GM19193 (cell line): Measurements from ENCODE around the gene PEX14.

Experiments
- POLR2A ChIP-seq: IDR thresholded peaks from 4 replicates; pipeline ENCODE4 v1.6.1; 2011; ENCODE audit not compliant: insufficient read depth, insufficient read length; ENCODE audit errors: extremely low read depth

PEX14 gene

DNA sequence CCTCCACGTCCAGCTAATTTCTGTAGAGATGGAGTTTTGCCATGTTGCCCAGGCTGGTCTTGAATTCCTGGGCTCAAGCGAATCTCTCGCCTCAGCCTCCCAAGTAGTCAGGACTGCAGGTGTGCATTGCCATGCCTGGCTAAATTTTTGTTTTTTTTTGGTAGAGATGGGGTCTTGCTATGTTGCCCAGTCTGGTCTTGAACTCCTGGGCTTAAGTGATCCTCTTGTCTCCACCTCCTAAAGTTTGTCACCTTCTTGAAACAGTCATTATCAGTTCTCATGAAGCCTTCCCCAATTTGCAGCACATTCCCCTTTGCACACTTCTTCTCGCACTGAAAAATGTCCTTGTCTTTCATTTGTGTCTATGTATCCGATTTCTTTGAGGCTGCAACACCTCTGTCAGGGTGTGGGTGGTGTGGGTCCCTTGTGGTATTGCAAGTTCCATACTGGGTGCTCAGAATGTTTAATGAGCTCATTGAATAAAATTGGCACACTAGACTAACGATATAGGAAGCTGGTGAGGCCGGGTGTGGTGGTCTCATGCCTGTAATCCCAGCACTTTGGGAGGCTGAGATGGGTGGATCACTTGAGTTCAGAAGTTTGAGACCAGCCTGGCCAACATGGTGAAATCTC is 27.8 kb upstream of the PEX14 start:
- TF ChIP-seq POLR2A = no peak

DNA sequence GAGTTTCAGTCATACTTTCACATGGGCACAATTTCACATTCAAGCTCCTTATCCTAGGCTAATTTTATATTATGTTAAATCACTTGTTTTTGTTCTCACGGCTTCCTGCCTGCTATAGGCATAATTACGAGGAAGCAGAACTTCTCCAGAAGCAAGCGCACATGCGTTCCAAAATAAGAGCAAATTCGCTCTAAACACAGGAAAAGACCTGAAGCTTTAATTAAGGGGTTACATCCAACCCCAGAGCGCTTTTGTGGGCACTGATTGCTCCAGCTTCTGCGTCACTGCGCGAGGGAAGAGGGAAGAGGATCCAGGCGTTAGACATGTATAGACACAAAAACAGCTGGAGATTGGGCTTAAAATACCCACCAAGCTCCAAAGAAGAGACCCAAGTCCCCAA is 25.0 kb upstream of the PEX14 start, which contains the start of gene CORT:
CORT (plus strand) TSS at position 281 of the 400 bp plus-strand sequence. CDS start 193 bp downstream, outside the sequence.
- TF ChIP-seq POLR2A = no peak

DNA sequence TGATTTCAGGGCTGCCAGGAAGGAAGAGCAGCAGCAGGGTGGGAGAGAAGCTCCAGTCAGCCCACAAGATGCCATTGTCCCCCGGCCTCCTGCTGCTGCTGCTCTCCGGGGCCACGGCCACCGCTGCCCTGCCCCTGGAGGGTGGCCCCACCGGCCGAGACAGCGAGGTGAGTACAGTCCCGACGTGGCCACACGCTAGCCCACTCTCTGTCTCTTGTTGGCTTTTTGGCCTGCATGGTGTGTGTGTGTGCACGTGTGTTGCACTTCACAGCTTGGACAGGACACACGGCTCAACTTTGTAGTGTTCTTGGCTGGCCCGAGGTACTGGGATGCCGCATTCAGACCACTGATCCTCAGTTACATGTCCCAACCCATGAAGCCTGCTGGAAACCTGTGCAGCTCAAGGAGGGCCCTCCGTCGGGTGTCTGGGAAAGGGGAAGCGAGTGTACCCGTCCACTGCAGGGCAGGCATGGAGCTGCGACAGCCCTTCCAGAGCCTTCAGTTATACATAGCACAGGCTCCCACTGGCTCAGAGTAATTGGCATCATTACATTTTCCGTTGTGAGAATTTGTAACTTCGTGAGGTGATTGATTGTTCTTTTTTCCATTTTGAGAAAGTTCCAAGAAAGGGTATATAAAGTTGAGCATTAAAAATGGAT is 24.5 kb upstream of the PEX14 start:
- no peak for TF ChIP-seq POLR2A

DNA sequence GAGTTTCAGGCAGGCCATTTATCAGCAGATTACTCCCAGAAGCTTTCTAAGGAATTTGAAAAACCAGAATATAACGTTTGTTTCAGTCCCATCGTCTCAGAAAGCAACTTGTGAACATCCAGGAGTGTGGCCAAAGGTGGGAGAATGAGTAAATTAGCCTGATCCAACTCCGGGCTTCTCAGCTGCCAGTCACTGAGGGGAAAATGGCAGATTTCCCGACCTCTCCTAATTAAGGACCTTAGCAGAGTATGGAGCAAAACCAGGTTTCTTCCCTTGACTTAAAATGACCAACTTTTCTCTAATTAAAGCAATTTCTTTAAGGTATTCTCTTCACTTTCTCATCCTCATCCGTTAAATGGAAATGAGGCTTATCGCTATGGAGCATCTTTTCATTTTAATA is 23.9 kb upstream of the PEX14 start:
- TF ChIP-seq POLR2A = no peak

DNA sequence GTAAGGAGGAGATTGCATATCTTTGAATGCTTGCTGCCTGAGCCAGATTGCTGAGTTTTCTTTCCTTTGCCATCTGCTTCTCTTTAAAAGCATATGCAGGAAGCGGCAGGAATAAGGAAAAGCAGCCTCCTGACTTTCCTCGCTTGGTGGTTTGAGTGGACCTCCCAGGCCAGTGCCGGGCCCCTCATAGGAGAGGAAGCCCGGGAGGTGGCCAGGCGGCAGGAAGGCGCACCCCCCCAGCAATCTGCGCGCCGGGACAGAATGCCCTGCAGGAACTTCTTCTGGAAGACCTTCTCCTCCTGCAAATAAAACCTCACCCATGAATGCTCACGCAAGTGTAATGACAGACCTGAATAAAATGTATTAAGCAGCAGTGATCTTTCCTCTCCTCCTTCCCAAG is 23.5 kb upstream of the PEX14 start:
- no peak for TF ChIP-seq POLR2A

DNA sequence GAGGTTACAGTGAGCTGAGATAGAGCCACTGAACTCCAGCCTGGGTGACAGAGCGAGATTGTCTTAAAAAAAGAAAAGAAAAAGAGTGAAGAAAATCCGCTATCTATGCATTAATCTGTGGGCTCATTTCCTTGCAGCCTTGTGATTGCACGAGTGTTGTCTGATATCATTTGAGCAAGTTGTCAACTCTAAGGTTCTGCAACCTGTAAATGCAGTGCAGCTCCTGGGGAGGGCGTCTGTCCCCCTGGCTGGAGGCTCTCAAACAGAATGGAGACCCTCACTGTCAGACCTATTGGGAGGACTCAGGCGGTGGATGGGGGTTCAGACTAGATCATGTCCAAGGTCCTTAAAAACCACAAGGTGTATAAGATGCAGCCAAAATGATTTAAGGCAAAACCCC is 18.7 kb upstream of the PEX14 start:
- no peak for TF ChIP-seq POLR2A

DNA sequence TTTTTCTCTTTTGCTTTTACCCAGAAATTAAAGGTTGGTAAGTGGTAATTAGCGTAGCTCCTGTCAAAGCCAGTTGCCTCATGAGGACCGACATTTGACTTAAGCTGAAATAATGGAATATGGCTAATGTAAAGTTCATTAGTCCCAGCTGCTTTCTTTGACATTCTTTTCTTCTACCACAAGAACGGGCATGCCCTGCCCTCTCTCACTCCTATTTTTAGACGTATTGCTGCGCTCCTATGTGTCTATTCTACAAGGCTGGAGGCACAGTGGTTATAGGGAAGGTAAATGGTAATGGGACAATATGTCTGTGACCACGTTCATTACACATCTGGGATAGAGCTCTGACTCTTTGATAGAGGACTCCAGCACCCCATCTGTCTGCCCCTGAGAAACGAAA is 18.1 kb upstream of the PEX14 start:
- TF ChIP-seq POLR2A = no peak

DNA sequence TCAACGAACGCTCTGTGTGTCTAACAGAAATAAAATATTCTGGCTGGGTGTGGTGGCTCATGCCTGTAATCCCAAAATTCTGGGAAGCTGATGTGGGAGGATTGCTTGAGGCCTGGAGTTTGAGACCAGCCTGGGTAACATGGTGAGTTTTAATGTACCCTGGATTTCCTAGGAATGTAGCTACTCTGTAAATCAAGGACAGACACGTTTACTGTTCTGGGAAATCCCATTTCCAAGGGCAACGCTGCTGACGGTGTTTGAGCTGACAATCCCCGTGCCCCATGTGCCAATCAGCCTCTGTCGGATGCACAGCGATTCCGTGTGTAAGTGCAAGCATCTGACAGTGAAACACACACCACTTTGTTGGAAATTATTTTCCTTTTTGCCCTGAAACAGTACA is 16.9 kb upstream of the PEX14 start:
- TF ChIP-seq POLR2A = no peak

DNA sequence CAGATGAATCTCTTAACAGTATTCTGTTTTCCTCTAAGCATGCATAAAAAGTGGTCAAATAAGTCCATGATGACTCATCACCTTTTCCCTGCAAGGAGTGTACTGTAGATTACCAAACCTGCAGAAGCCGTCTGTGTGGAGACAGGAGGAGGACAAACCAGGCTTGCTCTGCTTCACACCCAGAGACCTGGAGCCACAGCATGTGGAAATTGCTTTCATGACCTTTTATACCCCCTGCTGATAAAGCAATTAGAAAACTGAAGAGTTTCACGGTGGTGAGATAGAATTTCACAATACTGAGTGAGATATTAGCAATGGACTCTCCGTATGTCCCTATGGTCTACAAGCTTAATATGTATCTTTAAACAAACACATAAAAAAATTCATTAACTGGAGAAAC is 15.6 kb upstream of the PEX14 start:
- TF ChIP-seq POLR2A = no peak

DNA sequence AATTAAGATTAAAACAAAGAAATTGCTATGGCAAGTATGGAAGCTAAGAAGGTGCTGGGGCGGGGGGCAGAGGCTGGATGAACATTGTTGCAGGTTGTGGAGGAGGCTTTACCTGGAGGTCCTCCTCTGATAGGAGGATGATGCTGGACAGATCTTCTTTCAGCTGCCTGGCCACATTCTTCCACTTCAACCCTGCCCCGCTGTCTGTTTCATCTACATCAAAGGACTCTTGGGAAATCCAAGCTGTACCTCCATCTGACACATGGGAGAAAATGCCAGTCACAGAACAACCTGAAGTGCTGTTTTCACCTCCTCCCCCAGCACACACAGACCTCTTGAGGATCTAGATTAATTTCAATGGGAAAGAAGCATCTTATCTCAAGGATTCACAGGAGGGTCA is 7.7 kb upstream of the PEX14 start:
- no peak for TF ChIP-seq POLR2A

DNA sequence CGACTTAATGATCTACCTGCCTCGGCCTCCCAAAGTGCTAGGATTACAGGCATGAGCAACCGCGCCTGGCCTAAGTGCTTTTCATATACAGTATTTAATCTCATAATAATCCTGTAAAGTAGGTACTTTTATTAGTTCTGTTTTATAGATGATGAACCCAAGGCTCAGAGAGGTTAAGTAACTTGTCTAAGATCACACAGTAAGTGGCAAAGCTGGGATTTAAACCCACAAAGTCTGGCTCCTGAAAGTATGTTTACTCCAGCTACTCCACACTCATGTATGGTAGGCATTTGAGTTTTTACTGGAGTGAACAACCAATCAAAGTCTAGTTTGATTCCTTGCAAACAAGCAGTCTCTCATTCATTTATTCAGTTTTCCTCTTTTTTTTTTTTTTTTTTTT is 4.7 kb upstream of the PEX14 start:
- no peak for TF ChIP-seq POLR2A

DNA sequence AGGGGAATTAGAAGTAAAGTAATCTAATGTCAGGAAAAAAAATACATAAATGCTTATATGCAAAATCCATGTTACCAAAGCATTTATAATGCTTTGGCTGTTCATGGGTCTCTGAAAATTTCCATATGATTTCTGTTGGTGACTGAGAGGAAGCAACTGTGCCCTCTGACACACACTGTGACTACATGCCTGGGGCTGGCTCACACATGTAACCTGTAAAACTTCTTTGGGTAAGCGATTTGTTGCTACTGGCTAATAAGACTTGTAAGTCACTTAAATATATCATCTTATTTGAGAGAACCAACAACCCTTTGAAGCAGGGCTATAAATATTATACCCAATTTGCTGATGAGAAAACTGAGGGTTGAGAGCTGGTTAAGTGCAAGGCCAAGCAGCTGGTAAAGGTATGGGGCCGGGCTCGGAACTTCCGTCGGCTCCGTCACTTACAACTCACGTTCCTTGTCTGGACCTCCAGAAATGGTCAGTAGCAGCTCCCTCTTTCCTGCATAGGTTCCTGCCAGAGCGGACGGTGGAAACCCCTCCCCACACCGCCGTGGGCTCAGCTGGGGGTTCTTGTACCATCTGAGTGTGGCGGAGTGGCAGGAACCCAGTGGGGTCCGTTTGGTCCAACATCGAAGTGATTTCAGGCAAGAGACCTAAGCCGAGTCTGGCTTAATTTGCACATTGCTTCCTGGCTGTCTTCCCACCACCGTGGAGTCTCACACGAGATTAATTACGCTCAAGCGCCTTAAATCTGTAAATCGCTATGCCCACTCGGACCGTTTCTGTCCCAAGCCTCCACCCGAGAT is 3.1 kb upstream of the PEX14 start:
- no peak for TF ChIP-seq POLR2A

DNA sequence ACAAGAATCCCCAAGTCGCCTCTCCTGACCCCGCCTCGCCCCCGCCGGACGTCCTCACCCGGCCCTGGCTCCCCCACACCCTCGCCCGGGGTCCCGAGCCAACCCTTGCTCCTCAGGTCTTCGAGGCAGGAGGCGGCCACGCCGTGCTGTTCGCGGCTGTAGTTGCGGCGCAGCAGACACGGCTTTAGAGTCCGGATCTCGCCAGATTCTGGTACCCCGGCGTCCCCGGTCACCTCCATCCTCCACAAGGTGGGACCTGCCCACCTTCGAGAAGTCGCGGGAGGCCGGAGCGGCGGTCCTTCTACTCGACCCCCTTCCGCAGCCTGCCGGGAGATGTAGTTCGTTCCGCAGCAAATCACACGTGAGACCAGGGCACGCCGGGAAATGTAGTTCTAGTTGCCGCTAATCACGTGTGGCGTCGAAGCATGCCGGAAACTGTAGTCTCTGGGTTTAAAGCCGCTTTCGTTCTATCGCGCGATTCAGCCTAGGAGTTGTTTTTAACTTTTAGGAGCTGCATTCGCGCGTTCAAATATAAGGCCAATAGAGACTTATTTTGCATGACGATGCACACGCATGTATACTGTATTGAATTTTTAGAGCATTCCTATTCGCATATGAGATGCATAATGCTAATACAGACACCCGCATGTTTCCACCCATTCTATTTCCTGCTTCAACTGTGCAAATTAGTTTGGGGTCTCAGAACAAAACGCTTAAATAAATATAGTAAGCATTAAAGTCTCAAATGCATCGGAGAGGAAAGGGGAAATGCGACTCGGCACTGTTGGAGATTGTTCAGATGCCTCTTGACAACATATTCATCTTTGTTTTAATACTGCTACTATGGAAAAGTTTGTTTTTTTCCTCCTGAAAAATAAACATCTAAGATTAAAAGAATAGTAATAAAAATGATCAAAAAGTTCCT is 2.3 kb upstream of the PEX14 start, which contains the start of gene DFFA:
DFFA (minus strand) TSS at position 310 of the 925 bp plus-strand sequence; CDS start at position 239, 71 bp downstream.
- peak; percentile 79 for TF ChIP-seq POLR2A

DNA sequence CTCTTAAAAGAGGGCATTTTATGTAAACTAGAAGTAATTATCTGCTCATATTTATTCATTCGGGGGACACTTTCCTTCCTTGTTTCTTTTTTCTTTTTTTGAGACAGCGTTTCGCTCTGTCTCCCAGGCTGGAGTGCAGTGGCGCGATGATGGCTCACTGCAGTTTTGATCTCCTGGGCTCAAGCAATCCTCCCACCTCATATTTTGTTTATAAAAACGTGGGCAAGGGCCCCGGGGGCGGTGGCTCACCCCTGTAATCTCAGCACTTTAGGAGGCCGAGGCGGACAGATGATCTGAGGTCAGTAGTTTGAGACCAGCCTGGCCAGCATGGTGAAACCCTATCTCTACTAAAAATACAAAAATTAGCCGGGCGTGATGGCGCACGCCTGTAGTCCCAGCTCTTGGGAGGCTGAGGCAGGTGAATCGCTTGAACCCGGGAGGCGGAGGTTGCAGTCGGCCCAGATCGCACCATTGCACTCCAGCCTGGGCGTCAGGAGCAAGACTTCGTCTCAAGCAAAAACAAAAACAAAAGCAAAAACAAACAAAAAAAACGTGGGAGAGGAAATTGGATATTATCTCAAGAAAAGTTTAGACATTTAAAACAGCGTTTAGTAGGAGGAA is 1.5 kb upstream of the PEX14 start:
- TF ChIP-seq POLR2A = no peak

DNA sequence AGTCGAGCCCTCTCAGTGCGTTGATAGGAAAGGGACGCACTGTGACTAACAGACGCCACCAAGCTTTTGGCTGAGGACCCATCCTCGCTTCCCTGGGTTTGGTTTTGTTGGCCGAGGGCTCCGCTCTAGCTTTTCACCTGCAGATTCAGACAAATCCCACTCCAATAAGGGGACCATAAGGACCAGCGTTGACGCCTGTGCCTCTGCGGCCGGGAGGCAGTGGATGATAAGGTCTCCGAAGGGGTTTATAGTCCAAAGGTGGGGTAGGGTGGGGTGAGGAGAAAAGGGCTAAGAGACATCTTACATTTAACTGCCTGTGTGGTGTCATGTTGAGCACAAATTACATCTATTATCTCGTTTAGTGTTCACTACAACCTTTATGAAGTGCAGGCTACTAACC is 760 bp downstream of the PEX14 start:
- no peak for TF ChIP-seq POLR2A

DNA sequence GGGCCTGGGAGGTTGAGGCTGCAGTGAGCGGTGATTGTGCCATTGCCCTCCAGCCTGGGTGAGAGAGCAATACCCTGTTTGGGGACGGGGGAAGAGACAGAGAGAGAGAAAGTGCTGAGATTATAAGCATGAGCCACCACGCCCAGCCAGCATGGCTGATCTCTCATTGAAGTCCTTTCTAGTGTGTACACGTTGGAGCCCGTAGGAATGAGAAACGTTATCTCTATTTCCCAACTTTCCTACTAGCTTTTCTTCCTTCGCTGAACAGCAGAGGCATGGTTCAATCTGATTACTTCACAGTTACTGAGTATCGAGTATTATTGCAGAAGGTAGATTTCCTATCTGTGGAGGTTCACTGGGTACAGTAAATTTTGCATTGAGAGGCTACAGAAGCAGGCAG is 4.5 kb downstream of the PEX14 start:
- TF ChIP-seq POLR2A = no peak
